Epithelial cell of esophagus (primary cell): ENCODE data around the gene SPINT2.
A peak's percentile ranks its signal among the peaks of the same experiment; 100 is the strongest.

Source experiments
- DNase-seq: peaks from one replicate; pipeline ENCODE4 v3.0.0; 2010; ENCODE audit warnings: low read depth
- H3K4me3 ChIP-seq: 2 replicates; pipeline ENCODE4 v1.5.1; 2011; ENCODE audit warnings: mild to moderate bottlenecking, low read length, control low read depth
- CTCF ChIP-seq: IDR thresholded peaks from 2 replicates; pipeline ENCODE4 v1.5.1; 2011; ENCODE audit warnings: low read depth, mild to moderate bottlenecking, low read length, control low read depth, inconsistent platforms; ENCODE audit not compliant: insufficient read depth; ENCODE audit errors: missing control alignments

The SPINT2 gene

GRCh38 chr19:38278751-38279150, 14.4 kb downstream of the SPINT2 start:
- no peak for TF ChIP-seq CTCF
- DNase-seq, result no peak
- H3K4me3 ChIP-seq, result no peak overlapping the region

DNA sequence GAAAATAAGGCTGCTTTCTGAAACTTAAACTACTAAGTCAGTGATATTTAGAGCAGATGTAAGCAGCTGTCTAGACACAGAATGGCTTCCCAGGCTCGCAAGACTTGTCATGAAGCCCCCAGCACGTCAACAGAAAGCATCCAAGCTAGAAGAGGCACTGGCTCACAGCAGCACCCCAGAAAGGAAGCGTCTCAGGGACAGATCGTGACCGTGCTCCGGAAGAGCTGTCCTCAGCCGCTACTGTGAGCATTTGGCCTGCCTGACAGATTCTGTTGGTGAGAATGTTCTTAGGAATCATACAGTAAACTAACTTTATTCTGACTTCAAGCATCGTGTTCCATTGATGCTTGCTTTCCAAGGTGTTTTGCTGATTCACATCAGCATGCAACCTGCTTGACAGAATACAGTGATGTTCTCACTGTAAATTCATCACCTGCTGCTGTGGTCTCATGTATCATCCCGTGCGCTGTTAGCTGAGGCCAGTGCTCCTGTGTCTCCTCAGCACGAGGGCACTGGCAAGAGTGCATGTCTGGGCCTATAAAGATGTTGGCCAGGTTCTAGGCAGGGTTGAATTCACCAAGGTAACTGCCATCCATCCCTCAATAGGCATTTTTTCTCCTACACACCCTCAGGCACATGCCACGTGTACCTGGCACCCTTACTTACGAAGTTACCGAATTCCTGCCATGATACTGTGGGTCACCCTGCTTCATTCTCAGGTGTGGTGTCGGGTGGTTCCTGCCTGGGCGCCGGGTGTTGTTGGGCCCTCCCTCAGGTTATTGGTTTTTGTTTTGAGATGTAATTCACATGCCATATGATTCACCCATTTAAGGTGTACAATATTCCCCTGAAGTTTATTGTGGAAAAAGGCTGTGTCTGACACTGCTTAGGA, 15.9 kb downstream of the SPINT2 start:
- TF ChIP-seq CTCF, result no peak
- peak; percentile 66 for DNase-seq
- no peak overlapping the region for H3K4me3 ChIP-seq

DNA sequence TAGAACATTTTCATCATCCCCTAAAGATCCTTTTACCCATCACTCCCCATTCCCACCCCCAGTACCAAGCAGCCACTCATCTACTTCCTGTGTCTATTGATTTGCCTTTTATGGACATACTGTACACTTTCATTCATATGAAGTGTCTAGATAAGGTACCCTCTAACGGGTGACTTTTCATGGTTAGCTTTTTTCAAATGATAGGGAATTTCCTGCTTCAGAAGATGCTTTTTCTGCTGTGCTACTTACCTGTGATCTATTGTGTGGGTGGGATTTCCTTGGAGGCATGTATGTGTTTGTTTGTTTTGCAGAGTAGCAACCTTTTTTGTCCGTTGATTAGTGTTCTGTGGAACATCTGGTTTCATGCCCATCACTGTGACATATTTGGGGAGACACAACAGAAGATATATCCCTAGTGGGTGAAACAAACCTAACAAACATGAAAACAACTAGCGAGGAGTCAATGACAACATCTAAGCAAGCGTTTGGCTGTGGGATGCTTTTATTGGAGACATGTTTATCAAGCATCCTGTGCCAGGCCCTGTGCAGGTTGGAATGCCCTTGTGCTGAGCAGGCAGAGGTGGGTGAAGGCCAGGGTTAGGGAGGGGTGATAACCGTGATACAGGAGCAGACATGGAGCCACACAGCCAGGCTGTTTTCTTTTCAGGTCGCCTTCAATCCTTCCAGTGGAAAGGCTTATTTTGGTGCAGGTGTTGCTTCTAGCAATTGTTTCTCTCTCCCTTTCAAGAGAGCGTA, 17.6 kb downstream of the SPINT2 start:
- H3K4me3 ChIP-seq, result no peak overlapping the region
- DNase-seq, result no peak
- TF ChIP-seq CTCF, result no peak

DNA sequence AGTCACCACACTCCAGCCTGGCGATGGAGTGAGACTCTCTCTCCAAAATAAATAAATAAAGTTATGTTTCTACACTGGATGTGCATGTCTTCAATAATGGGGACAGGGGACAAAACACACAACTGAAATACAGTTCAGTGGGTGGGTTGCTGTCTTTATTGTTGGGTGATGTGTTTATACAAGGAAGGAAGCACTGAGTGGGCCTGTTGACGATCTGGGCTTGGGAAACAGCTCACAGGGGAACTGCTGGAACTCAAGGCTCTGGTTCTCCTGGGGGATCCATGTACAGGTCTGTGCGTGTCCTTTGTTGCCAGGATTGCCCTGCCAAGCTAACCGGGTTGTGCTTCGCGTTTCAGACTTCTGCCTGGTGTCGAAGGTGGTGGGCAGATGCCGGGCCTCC, 18.9 kb downstream of the SPINT2 start:
- no peak for DNase-seq

GRCh38 chr19:38284422-38284821, 20.0 kb downstream of the SPINT2 start:
- no peak for DNase-seq
- TF ChIP-seq CTCF, result no peak

More for the DNA sequence above, 18.9 kb downstream of the SPINT2 start:
- no peak overlapping the region for H3K4me3 ChIP-seq
- no peak for TF ChIP-seq CTCF

GRCh38 chr19:38285567-38285966, 21.2 kb downstream of the SPINT2 start:
- DNase-seq, result no peak
- no peak for TF ChIP-seq CTCF
- H3K4me3 ChIP-seq, result no peak overlapping the region

More at GRCh38 chr19:38284422-38284821, 20.0 kb downstream of the SPINT2 start:
- no peak overlapping the region for H3K4me3 ChIP-seq

- no peak for DNase-seq
- TF ChIP-seq CTCF, result no peak
Observed at GRCh38 chr19:38287604-38288003, 23.2 kb downstream of the SPINT2 start.

More at GRCh38 chr19:38287604-38288003, 23.2 kb downstream of the SPINT2 start:
- H3K4me3 ChIP-seq, result no peak overlapping the region
